Keratinocyte (primary cell): ENCODE results near the gene REXO1. TPM values are rescaled to one million over a fixed set of nuclear protein-coding genes. Genes with fewer than 3 reads are reported as not detected.

Experiments used
- DNase-seq: peaks from one replicate; pipeline ENCODE4 v3.0.0-alpha.2; 2011; ENCODE audit warnings: low read depth, missing footprints, low spot score
- FAIRE-seq: peaks from 2 replicates; lab custom pipeline; 2011; peaks lifted over from hg19 to GRCh38; lab: Jason Lieb, UNC
- H2AFZ ChIP-seq: 2 replicates; pipeline ENCODE4 v1.6.0; 2012; ENCODE audit warnings: low read length, control low read depth, inconsistent platforms; ENCODE audit not compliant: control insufficient read depth
- H3K27ac ChIP-seq: 2 replicates; pipeline ENCODE4 v1.5.1; 2011; ENCODE audit warnings: low read length; ENCODE audit not compliant: control insufficient read depth, insufficient read depth
- H3K27me3 ChIP-seq: 3 replicates; pipeline ENCODE4 v1.6.0; 2011; ENCODE audit warnings: low read length; ENCODE audit not compliant: control insufficient read depth, insufficient read depth; ENCODE audit errors: extremely low read depth
- H3K36me3 ChIP-seq, 2 experiments: 2 replicates in 1 of 2; 3 replicates in 1 of 2; pipeline ENCODE4 v1.5.1; 2011; ENCODE audit warnings: low read length in 2 of 2, mild to moderate bottlenecking in 1 of 2; ENCODE audit not compliant: control insufficient read depth in 2 of 2, insufficient read depth in 2 of 2; ENCODE audit errors: extremely low read depth in 1 of 2
- H3K4me1 ChIP-seq: 3 replicates; pipeline ENCODE4 v1.5.1; 2011; ENCODE audit warnings: low read length; ENCODE audit not compliant: control insufficient read depth, insufficient read depth; ENCODE audit errors: extremely low read depth
- H3K4me2 ChIP-seq: 3 replicates; pipeline ENCODE4 v1.6.0; 2011; ENCODE audit warnings: low read depth, low read length; ENCODE audit not compliant: control insufficient read depth, insufficient read depth; ENCODE audit errors: extremely low read depth
- H3K4me3 ChIP-seq, 3 experiments: fragments of 200-600 bp in 1 of 3; sonication (generic) in 1 of 3; 2 replicates in 2 of 3; 3 replicates in 1 of 3; pipeline ENCODE4 v1.5.1; 2011 to 2016; ENCODE audit warnings: low read length in 3 of 3, mild to moderate bottlenecking in 3 of 3, control low read depth in 2 of 3, inconsistent platforms in 1 of 3, low read depth in 1 of 3, mixed read lengths in 1 of 3, mixed run types in 1 of 3, moderate library complexity in 1 of 3; ENCODE audit not compliant: control insufficient read depth in 2 of 3, insufficient read depth in 2 of 3; ENCODE audit errors: extremely low read depth in 1 of 3
- H3K79me2 ChIP-seq: 2 replicates; pipeline ENCODE4 v1.6.0; 2012; ENCODE audit warnings: low read length; ENCODE audit not compliant: control insufficient read depth, insufficient read depth
- H3K9ac ChIP-seq: 3 replicates; pipeline ENCODE4 v1.6.0; 2011; ENCODE audit warnings: low read length; ENCODE audit not compliant: control insufficient read depth, insufficient read depth; ENCODE audit errors: extremely low read depth
- H3K9me1 ChIP-seq: 3 replicates; pipeline ENCODE4 v1.6.0; 2011; ENCODE audit warnings: low read length; ENCODE audit not compliant: control insufficient read depth, insufficient read depth; ENCODE audit errors: extremely low read depth
- H3K9me3 ChIP-seq: 2 replicates; pipeline ENCODE4 v1.5.1; 2012; ENCODE audit warnings: low read depth, low read length; ENCODE audit not compliant: control insufficient read depth
- H4K20me1 ChIP-seq: 3 replicates; pipeline ENCODE4 v1.6.0; 2011; ENCODE audit warnings: low read length; ENCODE audit not compliant: control insufficient read depth, insufficient read depth; ENCODE audit errors: extremely low read depth
- EZH2 ChIP-seq: IDR thresholded peaks from one replicate; pipeline ENCODE4 v1.6.1; 2012; ENCODE audit warnings: inconsistent platforms, mild to moderate bottlenecking, low read length, moderate library complexity
- dilution Hi-C: fragments of 300-500 bp; cut with MboI; formaldehyde crosslinking; loops from one replicate; pipeline ENCODE4 v1.7.0; 2020; ENCODE audit warnings: low sequenced_read_pairs; ENCODE audit not compliant: extremely low pct_ligation_motif_present
- polyA plus RNA-seq, 5 experiments: library from polyadenylated mRNA; depleted of rRNA in 3 of 5; stranded (reverse) in 3 of 5; stranded (forward) in 1 of 5; unstranded in 1 of 5; fragments of >200 nt; gene quantifications; 1 replicate in 1 of 5; 2 replicates in 3 of 5; 3 replicates in 1 of 5; pipeline versions ENCODE4 v1.2.1 to v1.2.3, GENCODE V29; 2011 to 2012; ENCODE audit warnings: missing spikeins in 2 of 5, low read depth in 1 of 5, low replicate concordance in 1 of 5
- TF ChIP-seq, protein P1 (sequence below), 3 experiments: IDR thresholded peaks in 1 of 3; conservative IDR thresholded peaks in 1 of 3; optimal IDR thresholded peaks in 1 of 3; 2 replicates in 2 of 3; 3 replicates in 1 of 3; pipeline versions ENCODE3 to v1.5.1; 2011; ENCODE audit warnings: low read length in 3 of 3, mild to moderate bottlenecking in 3 of 3, moderate library complexity in 2 of 3, control low read depth in 1 of 3, inconsistent platforms in 1 of 3; ENCODE audit not compliant: insufficient read depth in 2 of 3; ENCODE audit errors: extremely low read depth in 1 of 3

The REXO1 gene
- polyA plus RNA-seq, 1 donor (not counting 4 experiments of a cell fraction or from before 2014, with no cell fraction given): 6.1 TPM

DNA sequence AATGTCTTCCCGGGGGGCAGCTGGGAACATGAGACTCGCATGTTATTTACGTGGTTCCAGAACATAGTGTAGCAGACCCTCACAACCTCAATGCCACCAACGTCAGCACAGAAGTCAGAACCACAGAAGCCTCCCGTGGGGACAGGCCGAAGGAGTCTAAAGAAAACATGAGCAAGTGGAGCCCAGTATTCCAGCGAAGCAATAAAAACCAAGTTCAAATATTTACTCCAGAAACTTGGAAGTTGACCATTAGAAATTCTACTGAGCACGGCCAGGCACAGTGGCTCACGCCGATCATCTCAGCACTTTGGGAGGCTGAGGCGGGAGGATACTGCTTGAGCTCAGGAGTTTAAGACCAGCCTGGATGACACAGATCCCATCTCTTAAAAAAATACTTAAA, 18.3 kb downstream of the REXO1 start:
- Histone ChIP-seq H3K36me3 (peaks cover 9 to 11% of the 10 kb centered on the region in 2 experiments), H3K79me2 (peaks cover 36% of the 10 kb centered on the region)

DNA sequence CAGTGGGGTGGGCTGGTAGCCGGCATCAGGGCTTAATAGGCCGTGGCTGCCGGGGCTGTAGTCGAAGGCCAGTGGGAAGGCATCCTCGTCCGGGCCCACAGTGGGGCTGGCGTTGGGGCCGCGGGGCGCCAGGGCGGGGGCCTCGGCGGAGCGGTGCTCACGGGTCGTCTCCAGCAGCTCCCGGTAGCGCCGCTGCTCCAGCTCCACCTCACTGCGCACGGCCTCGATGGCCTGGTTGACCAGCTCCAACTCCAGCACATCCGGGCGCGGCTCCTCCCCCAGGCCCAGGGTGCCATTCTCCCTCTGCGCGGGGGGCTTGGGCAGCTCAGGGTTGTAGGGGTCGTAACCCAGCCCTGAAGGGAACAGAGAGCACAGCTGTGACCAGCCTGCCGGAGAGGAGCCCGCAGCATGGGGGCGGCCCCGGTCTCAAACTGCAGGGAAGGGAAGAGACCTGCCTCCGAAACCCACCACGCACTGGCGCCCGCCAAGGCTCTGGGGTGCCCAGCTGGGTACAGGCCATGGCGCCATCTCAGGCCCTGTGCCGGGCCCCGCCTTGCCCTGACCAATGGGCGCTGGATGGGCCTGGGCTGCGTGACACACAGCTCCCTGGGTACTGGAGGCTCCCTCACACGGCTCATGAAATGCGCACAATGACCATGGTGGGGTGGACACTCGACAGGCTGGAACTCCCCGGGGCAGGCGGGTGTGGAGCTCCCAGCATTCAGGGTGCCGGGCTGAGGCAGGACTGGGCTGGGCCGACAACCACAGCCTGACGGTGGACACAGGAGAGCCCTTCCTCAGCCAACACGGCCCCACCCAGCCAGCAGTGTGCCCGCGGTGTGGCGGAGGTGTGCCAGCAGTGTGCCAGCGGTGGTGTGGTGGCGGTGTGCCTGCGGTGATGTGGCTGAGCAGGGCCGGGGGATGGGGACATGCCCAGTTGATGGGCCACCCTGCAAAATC, 19.7 kb downstream of the REXO1 start:
- TF ChIP-seq EZH2: no peak
- TF ChIP-seq, protein P1, sequence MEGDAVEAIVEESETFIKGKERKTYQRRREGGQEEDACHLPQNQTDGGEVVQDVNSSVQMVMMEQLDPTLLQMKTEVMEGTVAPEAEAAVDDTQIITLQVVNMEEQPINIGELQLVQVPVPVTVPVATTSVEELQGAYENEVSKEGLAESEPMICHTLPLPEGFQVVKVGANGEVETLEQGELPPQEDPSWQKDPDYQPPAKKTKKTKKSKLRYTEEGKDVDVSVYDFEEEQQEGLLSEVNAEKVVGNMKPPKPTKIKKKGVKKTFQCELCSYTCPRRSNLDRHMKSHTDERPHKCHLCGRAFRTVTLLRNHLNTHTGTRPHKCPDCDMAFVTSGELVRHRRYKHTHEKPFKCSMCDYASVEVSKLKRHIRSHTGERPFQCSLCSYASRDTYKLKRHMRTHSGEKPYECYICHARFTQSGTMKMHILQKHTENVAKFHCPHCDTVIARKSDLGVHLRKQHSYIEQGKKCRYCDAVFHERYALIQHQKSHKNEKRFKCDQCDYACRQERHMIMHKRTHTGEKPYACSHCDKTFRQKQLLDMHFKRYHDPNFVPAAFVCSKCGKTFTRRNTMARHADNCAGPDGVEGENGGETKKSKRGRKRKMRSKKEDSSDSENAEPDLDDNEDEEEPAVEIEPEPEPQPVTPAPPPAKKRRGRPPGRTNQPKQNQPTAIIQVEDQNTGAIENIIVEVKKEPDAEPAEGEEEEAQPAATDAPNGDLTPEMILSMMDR (optimal IDR thresholded peaks at IDR 0.05 in 1 of 3, IDR thresholded peaks at IDR 0.05 in 1 of 3, conservative IDR thresholded peaks at IDR 0.05 in 1 of 3; ENCODE audit: extremely low read depth in 1 of 3, insufficient read depth in 2 of 3, low read length in 3 of 3): no peak
- FAIRE-seq: no peak
- H3K9me1 ChIP-seq: no peaks in the 10 kb centered on the region
- no peaks in the 10 kb centered on the region for H3K9me3 ChIP-seq
- dilution Hi-C loops: no loop called here
- H3K27me3 ChIP-seq: no peaks in the 10 kb centered on the region
- H3K27ac ChIP-seq: no peak overlapping the region
- no peak overlapping the region for H3K4me2 ChIP-seq
- no peak overlapping the region for H3K9ac ChIP-seq
- H2AFZ ChIP-seq: no peak overlapping the region
- H3K36me3 ChIP-seq: peaks cover 6 to 9% of the 10 kb centered on the region in 2 experiments
- H4K20me1 ChIP-seq: peaks cover 10% of the 10 kb centered on the region
- no peak for DNase-seq
- H3K79me2 ChIP-seq: peaks cover 27% of the 10 kb centered on the region
- no peak overlapping the region for H3K4me3 ChIP-seq
- H3K4me1 ChIP-seq: no peaks in the 10 kb centered on the region

More for the DNA sequence above, 18.3 kb downstream of the REXO1 start:
- H3K4me2 ChIP-seq: no peak overlapping the region
- H3K4me1 ChIP-seq: no peaks in the 10 kb centered on the region
- H3K9me1 ChIP-seq: no peaks in the 10 kb centered on the region
- no peak overlapping the region for H2AFZ ChIP-seq
- DNase-seq (no peak), FAIRE-seq (no peak)
- dilution Hi-C loops: no loop called here
- H3K27me3 ChIP-seq: no peaks in the 10 kb centered on the region
- no peaks in the 10 kb centered on the region for H3K9me3 ChIP-seq
- no peak overlapping the region for H3K27ac ChIP-seq
- H4K20me1 ChIP-seq: peaks cover 17% of the 10 kb centered on the region
- TF ChIP-seq EZH2: no peak
- TF ChIP-seq, protein P1 (optimal IDR thresholded peaks at IDR 0.05 in 1 of 3, IDR thresholded peaks at IDR 0.05 in 1 of 3, conservative IDR thresholded peaks at IDR 0.05 in 1 of 3; ENCODE audit: extremely low read depth in 1 of 3, insufficient read depth in 2 of 3, low read length in 3 of 3): no peak
- H3K9ac ChIP-seq: no peak overlapping the region
- H3K4me3 ChIP-seq: no peak overlapping the region
